ENCODE data around the gene SPATA31D1.

The SPATA31D1 gene

GRCh38 chr9:81981883-81982282 is 6.7 kb upstream of the SPATA31D1 start:
- no peak overlapping the region for H3K4me3 ChIP-seq (ENCODE audit: low read depth, low read length)
- no peaks in the 10 kb centered on the region for H3K27me3 ChIP-seq (ENCODE audit: insufficient read depth, low read depth, severe bottlenecking)
- no peaks in the 10 kb centered on the region for H3K9me3 ChIP-seq (ENCODE audit: severe bottlenecking)
- no peak overlapping the region for H3K27ac ChIP-seq
- no peaks in the 10 kb centered on the region for H3K36me3 ChIP-seq
- TF ChIP-seq, protein P1, sequence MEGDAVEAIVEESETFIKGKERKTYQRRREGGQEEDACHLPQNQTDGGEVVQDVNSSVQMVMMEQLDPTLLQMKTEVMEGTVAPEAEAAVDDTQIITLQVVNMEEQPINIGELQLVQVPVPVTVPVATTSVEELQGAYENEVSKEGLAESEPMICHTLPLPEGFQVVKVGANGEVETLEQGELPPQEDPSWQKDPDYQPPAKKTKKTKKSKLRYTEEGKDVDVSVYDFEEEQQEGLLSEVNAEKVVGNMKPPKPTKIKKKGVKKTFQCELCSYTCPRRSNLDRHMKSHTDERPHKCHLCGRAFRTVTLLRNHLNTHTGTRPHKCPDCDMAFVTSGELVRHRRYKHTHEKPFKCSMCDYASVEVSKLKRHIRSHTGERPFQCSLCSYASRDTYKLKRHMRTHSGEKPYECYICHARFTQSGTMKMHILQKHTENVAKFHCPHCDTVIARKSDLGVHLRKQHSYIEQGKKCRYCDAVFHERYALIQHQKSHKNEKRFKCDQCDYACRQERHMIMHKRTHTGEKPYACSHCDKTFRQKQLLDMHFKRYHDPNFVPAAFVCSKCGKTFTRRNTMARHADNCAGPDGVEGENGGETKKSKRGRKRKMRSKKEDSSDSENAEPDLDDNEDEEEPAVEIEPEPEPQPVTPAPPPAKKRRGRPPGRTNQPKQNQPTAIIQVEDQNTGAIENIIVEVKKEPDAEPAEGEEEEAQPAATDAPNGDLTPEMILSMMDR (IDR thresholded peaks at IDR 0.05; ENCODE audit: low read depth, low read length) = no peak
- DNase-seq = no peak

DNA sequence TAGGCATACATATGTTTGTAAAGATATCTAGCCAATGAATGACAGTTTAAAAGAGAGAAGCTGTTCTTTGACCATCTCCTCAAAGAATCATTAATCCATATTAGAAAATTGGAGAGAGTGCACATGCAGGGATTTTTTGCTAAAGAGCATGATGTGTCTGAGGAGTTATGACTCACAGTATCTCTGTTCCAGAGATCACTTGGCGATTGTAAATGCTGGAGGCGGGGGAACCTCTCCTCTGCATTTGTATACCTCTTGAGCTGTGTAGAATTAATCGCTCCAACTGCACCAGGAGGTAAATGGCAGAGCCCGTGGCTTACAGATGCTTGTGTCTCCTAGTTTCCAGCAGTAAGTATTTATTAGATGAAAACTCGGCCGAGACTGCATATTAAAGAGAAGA is 3.6 kb upstream of the SPATA31D1 start:
- TF ChIP-seq, protein P1 (IDR thresholded peaks at IDR 0.05; ENCODE audit: low read depth, low read length) = no peak
- no peak for DNase-seq

GRCh38 chr9:81986051-81986450 is 2.5 kb upstream of the SPATA31D1 start:
- no peaks in the 10 kb centered on the region for H3K36me3 ChIP-seq
- H3K27me3 ChIP-seq (ENCODE audit: insufficient read depth, low read depth, severe bottlenecking) = no peaks in the 10 kb centered on the region
- H3K27ac ChIP-seq = no peak overlapping the region
- no peak overlapping the region for H3K4me3 ChIP-seq (ENCODE audit: low read depth, low read length)
- H3K9me3 ChIP-seq (ENCODE audit: severe bottlenecking) = no peaks in the 10 kb centered on the region
- TF ChIP-seq, protein P1 (IDR thresholded peaks at IDR 0.05; ENCODE audit: low read depth, low read length) = no peak
- DNase-seq = no peak

More for the DNA sequence above, 3.6 kb upstream of the SPATA31D1 start:
- H3K9me3 ChIP-seq (ENCODE audit: severe bottlenecking) = no peaks in the 10 kb centered on the region
- H3K27ac ChIP-seq = no peak overlapping the region
- H3K36me3 ChIP-seq = no peaks in the 10 kb centered on the region
- H3K4me3 ChIP-seq (ENCODE audit: low read depth, low read length) = no peak overlapping the region
- no peaks in the 10 kb centered on the region for H3K27me3 ChIP-seq (ENCODE audit: insufficient read depth, low read depth, severe bottlenecking)

- no peak overlapping the region for H3K27ac ChIP-seq
- no peak for DNase-seq
- no peak overlapping the region for H3K4me3 ChIP-seq (ENCODE audit: low read depth, low read length)
- H3K9me3 ChIP-seq (ENCODE audit: severe bottlenecking) = no peaks in the 10 kb centered on the region
- no peaks in the 10 kb centered on the region for H3K27me3 ChIP-seq (ENCODE audit: insufficient read depth, low read depth, severe bottlenecking)
- H3K36me3 ChIP-seq = no peaks in the 10 kb centered on the region
- TF ChIP-seq, protein P1 (IDR thresholded peaks at IDR 0.05; ENCODE audit: low read depth, low read length) = no peak
Observed at GRCh38 chr9:81989700-81990099, 1.1 kb downstream of the SPATA31D1 start.

- Histone ChIP-seq H3K36me3 (no peaks in the 10 kb centered on the region), H3K4me3 (ENCODE audit: low read depth, low read length) (no peak overlapping the region), H3K27me3 (ENCODE audit: insufficient read depth, low read depth, severe bottlenecking) (no peaks in the 10 kb centered on the region), H3K9me3 (ENCODE audit: severe bottlenecking) (no peaks in the 10 kb centered on the region), H3K27ac (no peak overlapping the region)
- no peak for DNase-seq
- TF ChIP-seq, protein P1 (IDR thresholded peaks at IDR 0.05; ENCODE audit: low read depth, low read length) = no peak
Observed at GRCh38 chr9:81993656-81994055, 5.1 kb downstream of the SPATA31D1 start.

DNA sequence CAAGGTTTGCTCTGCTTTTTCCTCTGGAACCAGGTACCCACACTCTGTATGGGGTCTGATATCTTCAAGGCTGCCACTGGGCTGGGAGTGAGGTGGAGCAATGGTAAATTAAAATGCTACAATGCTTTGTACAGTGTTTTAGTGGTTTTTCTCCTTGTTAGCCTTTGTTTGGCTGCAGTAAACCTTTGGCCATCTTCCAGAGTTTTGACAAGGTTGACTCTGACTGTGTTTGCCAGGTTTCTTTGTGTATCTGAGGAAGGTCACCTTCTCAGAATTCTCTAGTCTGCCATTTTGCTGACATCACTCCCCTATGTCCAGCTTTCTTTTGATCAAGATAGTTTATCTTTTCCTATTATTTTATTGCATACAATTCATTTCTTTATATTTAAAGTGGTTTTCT is 11.2 kb downstream of the SPATA31D1 start:
- no peaks in the 10 kb centered on the region for H3K36me3 ChIP-seq
- no peak for DNase-seq
- H3K27ac ChIP-seq = no peak overlapping the region
- H3K27me3 ChIP-seq (ENCODE audit: insufficient read depth, low read depth, severe bottlenecking) = no peaks in the 10 kb centered on the region
- H3K4me3 ChIP-seq (ENCODE audit: low read depth, low read length) = no peak overlapping the region
- no peaks in the 10 kb centered on the region for H3K9me3 ChIP-seq (ENCODE audit: severe bottlenecking)
- TF ChIP-seq, protein P1 (IDR thresholded peaks at IDR 0.05; ENCODE audit: low read depth, low read length) = no peak
